Spleen (tissue), 7 donors: ENCODE results near the gene HPSE2.

Source experiments
- CTCF ChIP-seq, 11 experiments: fragments of 200-600 bp in 7 of 11; fragments of 450-650 bp in 4 of 11; sonication (generic) in 4 of 11; IDR thresholded peaks in 8 of 11; conservative IDR thresholded peaks in 3 of 11; 1 replicate in 7 of 11; 2 replicates in 4 of 11; pipeline versions ENCODE4 v1.4.0 to v1.8.0; 2016 to 2021; ENCODE audit warnings: antibody characterized with exemption in 11 of 11, inconsistent platforms in 4 of 11, mild to moderate bottlenecking in 1 of 11
- POLR2A ChIP-seq, 3 donors: fragments of 450-650 bp; IDR thresholded peaks; one replicate each; pipeline ENCODE4 v1.5.1; 2017; ENCODE audit warnings: antibody characterized with exemption in 3 of 3, mild to moderate bottlenecking in 1 of 3
- POLR2AphosphoS5 ChIP-seq, 3 donors: sonication (generic); formaldehyde crosslinking; IDR thresholded peaks; one replicate each; pipeline ENCODE4 v1.5.1; 2017; ENCODE audit warnings: antibody characterized with exemption in 3 of 3
- donor health status: DM: no; HTN: no; CAD: no; lungs with moderate emphysema.
- donor health status: DM: no; HTN: no; CAD: no.
- donor health status: DM: no; HTN: no; CAD: no.

- TF ChIP-seq CTCF (IDR thresholded peaks at IDR 0.05 in 8 of 11, conservative IDR thresholded peaks at IDR 0.05 in 3 of 11) (no peak), POLR2AphosphoS5 (IDR thresholded peaks at IDR 0.05) (no peak), POLR2A (IDR thresholded peaks at IDR 0.05) (no peak)
Observed at GRCh38 chr10:99007457-99007856, 228.2 kb downstream of the HPSE2 start.
